ENCODE data around the gene FFAR1.

The FFAR1 gene

DNA sequence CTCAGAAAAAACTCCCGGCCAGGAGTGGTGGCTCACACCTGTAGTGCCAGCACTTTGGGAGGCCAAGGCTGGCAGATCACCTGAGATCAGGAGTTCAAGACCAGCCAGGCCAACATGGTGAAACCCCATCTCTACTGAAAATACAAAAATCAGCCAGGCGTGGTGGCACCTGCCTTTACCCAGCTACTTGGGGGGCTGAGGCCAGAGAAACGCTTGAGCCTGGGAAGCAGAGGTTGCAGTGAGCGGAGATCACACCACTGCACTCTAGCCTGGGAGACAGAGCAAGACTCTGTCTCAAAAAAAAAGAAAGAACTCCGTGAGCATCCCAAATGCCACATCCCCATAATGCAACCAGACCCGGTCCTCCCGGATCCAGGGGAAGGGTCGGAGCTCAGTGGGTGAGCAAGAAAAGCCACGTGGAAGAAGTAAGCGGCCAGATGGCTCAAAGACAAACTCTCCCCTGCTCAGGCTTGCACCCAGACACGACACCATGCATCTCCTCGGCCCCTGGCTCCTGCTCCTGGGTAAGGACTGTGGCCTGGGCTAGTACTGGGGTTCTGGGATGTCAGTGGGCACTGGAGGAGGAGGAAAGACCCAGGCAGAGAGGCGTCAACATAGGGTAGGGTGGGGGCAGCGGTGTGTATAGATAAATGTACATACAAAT lies 16.0 kb upstream of the FFAR1 start:
- H3K36me3 ChIP-seq (ENCODE audit: control insufficient read depth, insufficient read depth, low read length), result no peaks in the 10 kb centered on the region

DNA sequence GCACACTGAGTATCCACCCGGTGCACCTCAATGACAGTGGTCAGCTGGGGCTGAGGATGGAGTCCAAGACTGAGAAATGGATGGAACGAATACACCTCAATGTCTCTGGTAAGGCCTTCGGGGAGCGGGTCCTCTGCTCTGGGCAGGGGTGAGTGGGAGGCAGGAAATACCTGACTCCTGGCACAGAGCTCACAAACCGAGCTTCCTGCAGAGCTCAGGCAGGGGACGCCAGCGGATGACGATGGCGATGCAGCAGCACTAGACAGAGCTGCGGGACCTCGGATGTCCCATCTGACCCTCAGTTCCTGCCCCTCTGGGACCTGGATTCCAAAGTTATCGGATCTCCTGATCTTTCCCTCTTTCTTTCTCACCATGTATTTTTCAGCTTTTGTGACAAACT lies 14.9 kb upstream of the FFAR1 start:
- no CpG with 5 or more reads among the region's 12 CpGs for WGBS (ENCODE audit: extremely low coverage, insufficient coverage, low lambda C conversion rate)
- Histone ChIP-seq H3K27ac (ENCODE audit: low read depth, low read length) (no peak overlapping the region), H2AK5ac (ENCODE audit: low read length) (no peak overlapping the region), H3K23ac (ENCODE audit: low read length) (no peak overlapping the region), H2BK5ac (ENCODE audit: low read length) (no peak overlapping the region), H4K8ac (ENCODE audit: low read depth, low read length) (no peak overlapping the region), H3K79me1 (ENCODE audit: low read length) (no peaks in the 10 kb centered on the region), H3K4me2 (ENCODE audit: low read length) (no peak overlapping the region), H3K4ac (ENCODE audit: low read depth, low read length) (no peak overlapping the region), H3K36me3 (ENCODE audit: control insufficient read depth, insufficient read depth, low read length) (no peaks in the 10 kb centered on the region), H3K27me3 (ENCODE audit: insufficient read depth, low read length, poor library complexity) (no peaks in the 10 kb centered on the region), H3K4me1 (ENCODE audit: control insufficient read depth, low read depth, low read length) (no peaks in the 10 kb centered on the region), H2BK120ac (ENCODE audit: low read depth, low read length) (no peak overlapping the region), H3K9ac (ENCODE audit: low read length) (no peak overlapping the region), H3K56ac (ENCODE audit: low read length) (no peak overlapping the region), H2BK15ac (replicated peaks; ENCODE audit: low read depth) (no peak overlapping the region), H3K4me3 (ENCODE audit: low read length) (no peak overlapping the region), H4K5ac (ENCODE audit: low read length) (no peak overlapping the region), H3K18ac (ENCODE audit: low read length) (no peak overlapping the region), H3K79me2 (ENCODE audit: control insufficient read depth, insufficient read depth, low read length) (no peaks in the 10 kb centered on the region)
- no peak for DNase-seq

More for the DNA sequence above, 16.0 kb upstream of the FFAR1 start:
- Histone ChIP-seq H3K27me3 (ENCODE audit: insufficient read depth, low read length, poor library complexity) (no peaks in the 10 kb centered on the region), H3K79me1 (ENCODE audit: low read length) (no peaks in the 10 kb centered on the region), H3K56ac (ENCODE audit: low read length) (no peak overlapping the region), H3K23ac (ENCODE audit: low read length) (no peak overlapping the region), H3K4ac (ENCODE audit: low read depth, low read length) (no peak overlapping the region), H2BK15ac (replicated peaks; ENCODE audit: low read depth) (no peak overlapping the region), H3K4me3 (ENCODE audit: low read length) (no peak overlapping the region), H3K27ac (ENCODE audit: low read depth, low read length) (no peak overlapping the region), H2BK120ac (ENCODE audit: low read depth, low read length) (no peak overlapping the region), H4K5ac (ENCODE audit: low read length) (no peak overlapping the region), H3K18ac (ENCODE audit: low read length) (no peak overlapping the region), H2BK5ac (ENCODE audit: low read length) (no peak overlapping the region), H2AK5ac (ENCODE audit: low read length) (no peak overlapping the region), H4K8ac (ENCODE audit: low read depth, low read length) (no peak overlapping the region), H3K79me2 (ENCODE audit: control insufficient read depth, insufficient read depth, low read length) (no peaks in the 10 kb centered on the region), H3K4me1 (ENCODE audit: control insufficient read depth, low read depth, low read length) (no peaks in the 10 kb centered on the region), H3K4me2 (ENCODE audit: low read length) (no peak overlapping the region), H3K9ac (ENCODE audit: low read length) (no peak overlapping the region)
- no peak for DNase-seq
- WGBS (ENCODE audit: extremely low coverage, insufficient coverage, low lambda C conversion rate), result no CpG with 5 or more reads among the region's 14 CpGs

- no peak overlapping the region for H3K23ac ChIP-seq (ENCODE audit: low read length)
- H3K4ac ChIP-seq (ENCODE audit: low read depth, low read length), result no peak overlapping the region
- H4K5ac ChIP-seq (ENCODE audit: low read length), result no peak overlapping the region
- no peak overlapping the region for H3K4me3 ChIP-seq (ENCODE audit: low read length)
- H3K79me2 ChIP-seq (ENCODE audit: control insufficient read depth, insufficient read depth, low read length), result no peaks in the 10 kb centered on the region
- H4K8ac ChIP-seq (ENCODE audit: low read depth, low read length), result no peak overlapping the region
- H2BK5ac ChIP-seq (ENCODE audit: low read length), result no peak overlapping the region
- H3K4me2 ChIP-seq (ENCODE audit: low read length), result no peak overlapping the region
- no peak for DNase-seq
- no peaks in the 10 kb centered on the region for H3K79me1 ChIP-seq (ENCODE audit: low read length)
- no CpG with 5 or more reads among the region's 10 CpGs for WGBS (ENCODE audit: extremely low coverage, insufficient coverage, low lambda C conversion rate)
- no peaks in the 10 kb centered on the region for H3K36me3 ChIP-seq (ENCODE audit: control insufficient read depth, insufficient read depth, low read length)
- no peak overlapping the region for H3K56ac ChIP-seq (ENCODE audit: low read length)
- H3K18ac ChIP-seq (ENCODE audit: low read length), result no peak overlapping the region
- no peak overlapping the region for H2BK120ac ChIP-seq (ENCODE audit: low read depth, low read length)
- no peak overlapping the region for H3K9ac ChIP-seq (ENCODE audit: low read length)
- H2BK15ac ChIP-seq (replicated peaks; ENCODE audit: low read depth), result no peak overlapping the region
- H2AK5ac ChIP-seq (ENCODE audit: low read length), result no peak overlapping the region
- H3K27me3 ChIP-seq (ENCODE audit: insufficient read depth, low read length, poor library complexity), result no peaks in the 10 kb centered on the region
- no peak overlapping the region for H3K27ac ChIP-seq (ENCODE audit: low read depth, low read length)
- no peaks in the 10 kb centered on the region for H3K4me1 ChIP-seq (ENCODE audit: control insufficient read depth, low read depth, low read length)
These were observed 13.5 kb upstream of the FFAR1 start for GRCh38 chr19:35334144-35334753.

DNA sequence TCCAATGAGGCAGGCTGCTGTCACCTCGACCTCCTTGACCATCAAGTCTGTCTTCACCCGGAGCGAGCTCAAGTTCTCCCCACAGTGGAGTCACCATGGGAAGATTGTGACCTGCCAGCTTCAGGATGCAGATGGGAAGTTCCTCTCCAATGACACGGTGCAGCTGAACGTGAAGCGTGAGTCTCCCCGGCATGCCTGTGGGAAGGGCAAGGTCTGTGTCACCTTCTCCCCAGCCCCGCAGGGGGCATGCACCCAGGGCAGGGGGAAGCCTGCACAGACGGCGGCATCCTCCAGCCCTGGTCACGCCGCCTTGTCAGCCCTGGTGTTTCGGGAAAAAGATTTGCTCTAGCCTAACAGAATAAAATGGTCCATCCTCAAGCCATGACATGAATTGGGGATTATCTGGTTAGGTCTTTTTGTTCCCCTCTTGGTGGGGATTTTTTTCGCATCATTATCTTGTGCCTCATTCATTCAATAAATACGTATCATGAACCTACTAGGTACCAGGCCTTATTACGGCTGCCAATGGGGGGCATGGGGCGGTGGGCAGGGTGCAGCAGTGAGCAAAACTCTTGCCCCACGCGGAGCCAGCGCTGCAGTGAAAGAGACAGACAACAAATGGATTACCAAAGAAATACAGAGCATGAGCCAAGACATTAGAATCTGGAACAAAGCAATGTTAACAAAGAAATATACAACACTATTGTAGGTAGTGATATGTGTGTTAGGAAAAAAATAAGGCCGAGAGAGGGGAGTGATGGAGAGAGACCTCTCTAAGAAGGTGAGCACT lies 11.3 kb upstream of the FFAR1 start:
- no peak overlapping the region for H3K4me3 ChIP-seq (ENCODE audit: low read length)
- H3K4me2 ChIP-seq (ENCODE audit: low read length), result no peak overlapping the region
- no peak overlapping the region for H2AK5ac ChIP-seq (ENCODE audit: low read length)
- no peak for DNase-seq
- no peak overlapping the region for H3K23ac ChIP-seq (ENCODE audit: low read length)
- no peak overlapping the region for H3K9ac ChIP-seq (ENCODE audit: low read length)
- no peaks in the 10 kb centered on the region for H3K79me2 ChIP-seq (ENCODE audit: control insufficient read depth, insufficient read depth, low read length)
- H3K27ac ChIP-seq (ENCODE audit: low read depth, low read length), result no peak overlapping the region
- H4K5ac ChIP-seq (ENCODE audit: low read length), result no peak overlapping the region
- no peaks in the 10 kb centered on the region for H3K4me1 ChIP-seq (ENCODE audit: control insufficient read depth, low read depth, low read length)
- no peak overlapping the region for H2BK15ac ChIP-seq (replicated peaks; ENCODE audit: low read depth)
- no peak overlapping the region for H3K56ac ChIP-seq (ENCODE audit: low read length)
- no peak overlapping the region for H3K4ac ChIP-seq (ENCODE audit: low read depth, low read length)
- H4K8ac ChIP-seq (ENCODE audit: low read depth, low read length), result no peak overlapping the region
- H3K79me1 ChIP-seq (ENCODE audit: low read length), result no peaks in the 10 kb centered on the region
- WGBS (ENCODE audit: extremely low coverage, insufficient coverage, low lambda C conversion rate), result no CpG with 5 or more reads among the region's 21 CpGs
- no peak overlapping the region for H2BK5ac ChIP-seq (ENCODE audit: low read length)
- no peak overlapping the region for H2BK120ac ChIP-seq (ENCODE audit: low read depth, low read length)
- H3K18ac ChIP-seq (ENCODE audit: low read length), result no peak overlapping the region
- no peaks in the 10 kb centered on the region for H3K27me3 ChIP-seq (ENCODE audit: insufficient read depth, low read length, poor library complexity)
- no peaks in the 10 kb centered on the region for H3K36me3 ChIP-seq (ENCODE audit: control insufficient read depth, insufficient read depth, low read length)

DNA sequence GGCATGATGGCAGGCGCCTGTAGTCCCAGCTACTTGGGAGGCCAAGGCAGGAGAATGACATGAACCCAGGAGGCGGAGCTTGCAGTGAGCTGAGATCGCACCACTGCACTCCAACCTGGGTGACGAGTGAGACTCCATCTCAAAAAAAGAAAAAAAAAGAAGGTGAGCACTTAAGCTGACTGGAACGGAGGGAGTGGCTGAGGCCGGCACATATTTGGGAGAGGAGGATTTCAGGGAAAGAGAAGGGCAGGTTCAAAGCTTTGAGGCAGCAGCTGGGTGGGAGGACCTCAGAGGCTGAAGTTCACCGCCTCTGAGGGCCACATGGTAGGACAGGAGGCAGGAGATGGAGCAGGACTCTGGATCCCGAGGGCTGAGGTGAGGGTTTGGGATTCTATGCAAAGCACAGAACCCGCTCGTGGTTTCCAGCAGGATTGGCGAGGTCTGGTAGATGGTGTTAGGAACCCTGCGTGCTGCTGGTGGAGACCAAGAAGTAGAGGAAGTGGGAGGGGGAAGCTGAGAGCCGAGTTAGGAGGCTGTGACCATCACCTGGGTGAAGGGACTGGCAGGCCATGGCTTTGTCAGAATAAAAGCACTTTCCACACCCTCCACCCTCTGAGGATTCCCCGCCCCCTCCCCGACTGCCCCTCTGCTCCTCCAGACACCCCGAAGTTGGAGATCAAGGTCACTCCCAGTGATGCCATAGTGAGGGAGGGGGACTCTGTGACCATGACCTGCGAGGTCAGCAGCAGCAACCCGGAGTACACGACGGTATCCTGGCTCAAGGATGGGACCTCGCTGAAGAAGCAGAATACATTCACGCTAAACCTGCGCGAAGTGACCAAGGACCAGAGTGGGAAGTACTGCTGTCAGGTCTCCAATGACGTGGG lies 10.4 kb upstream of the FFAR1 start:
- DNase-seq, result no peak
- H2BK5ac ChIP-seq (ENCODE audit: low read length), result no peak overlapping the region
- no peak overlapping the region for H2BK120ac ChIP-seq (ENCODE audit: low read depth, low read length)
- no peak overlapping the region for H3K4ac ChIP-seq (ENCODE audit: low read depth, low read length)
- H3K79me1 ChIP-seq (ENCODE audit: low read length), result no peaks in the 10 kb centered on the region
- H4K8ac ChIP-seq (ENCODE audit: low read depth, low read length), result no peak overlapping the region
- H3K27ac ChIP-seq (ENCODE audit: low read depth, low read length), result no peak overlapping the region
- no CpG with 5 or more reads among the region's 25 CpGs for WGBS (ENCODE audit: extremely low coverage, insufficient coverage, low lambda C conversion rate)
- H3K18ac ChIP-seq (ENCODE audit: low read length), result no peak overlapping the region
- H3K4me3 ChIP-seq (ENCODE audit: low read length), result no peak overlapping the region
- H3K4me1 ChIP-seq (ENCODE audit: control insufficient read depth, low read depth, low read length), result no peaks in the 10 kb centered on the region
- H3K4me2 ChIP-seq (ENCODE audit: low read length), result no peak overlapping the region
- no peaks in the 10 kb centered on the region for H3K27me3 ChIP-seq (ENCODE audit: insufficient read depth, low read length, poor library complexity)
- no peak overlapping the region for H4K5ac ChIP-seq (ENCODE audit: low read length)
- H3K23ac ChIP-seq (ENCODE audit: low read length), result no peak overlapping the region
- H2AK5ac ChIP-seq (ENCODE audit: low read length), result no peak overlapping the region
- H3K56ac ChIP-seq (ENCODE audit: low read length), result no peak overlapping the region
- H2BK15ac ChIP-seq (replicated peaks; ENCODE audit: low read depth), result no peak overlapping the region
- H3K79me2 ChIP-seq (ENCODE audit: control insufficient read depth, insufficient read depth, low read length), result no peaks in the 10 kb centered on the region
- no peak overlapping the region for H3K9ac ChIP-seq (ENCODE audit: low read length)
- H3K36me3 ChIP-seq (ENCODE audit: control insufficient read depth, insufficient read depth, low read length), result no peaks in the 10 kb centered on the region

Measured in mesendoderm (in vitro differentiated cells).